ENCODE measurements around the gene BGLAP. TPM values are rescaled to one million over a fixed set of nuclear protein-coding genes. Genes with fewer than 3 reads are reported as not detected.

The BGLAP gene
- total RNA-seq, 1 experiment from 2014 or later, result 0.67 TPM

- BruUV-seq (replicated peaks), result TSS peak; percentile 27
- Histone ChIP-seq H3K36me3 (ENCODE audit: control insufficient read depth, insufficient read depth, low read length) (no peaks in the 10 kb centered on the region; the same call in 1 of the 2 replicates), H3K4me3 (ENCODE audit: low read depth in 2 of 2, low read length in 2 of 2) (no peak overlapping the region), H3K27me3 (ENCODE audit: control insufficient read depth, insufficient read depth, low read length) (no peaks in the 10 kb centered on the region), H3K9me3 (ENCODE audit: control insufficient read depth, insufficient read depth, low read depth, low read length) (no peaks in the 10 kb centered on the region), H3K27ac (ENCODE audit: low read length) (no peak overlapping the region), H3K4me1 (ENCODE audit: control insufficient read depth, insufficient read depth, low read length) (peaks cover 3% of the 10 kb centered on the region; the same call in 1 of the 2 replicates)
- POLR2A ChIA-PET, result no interaction called here
- CTCF ChIA-PET, result no interaction called here
- intact Hi-C loops (cut with micrococcal nuclease; ENCODE audit: unreplicated experiment) (no loop called here), in situ Hi-C loops (cut with HindIII; ENCODE audit: low pct_unique_long_range_greater_than_20kb, low sequenced_read_pairs) (no loop called here)
- TF ChIP-seq POLR2AphosphoS5 (IDR thresholded peaks at IDR 0.05; ENCODE audit: low read depth, low read length) (no peak), SIN3A (IDR thresholded peaks at IDR 0.05; ENCODE audit: borderline replicate concordance, insufficient read depth, low read depth, low read length) (no peak), TCF7L2 (IDR thresholded peaks at IDR 0.05; ENCODE audit: low read depth, low read length) (no peak)
- TF ChIP-seq, protein P1, sequence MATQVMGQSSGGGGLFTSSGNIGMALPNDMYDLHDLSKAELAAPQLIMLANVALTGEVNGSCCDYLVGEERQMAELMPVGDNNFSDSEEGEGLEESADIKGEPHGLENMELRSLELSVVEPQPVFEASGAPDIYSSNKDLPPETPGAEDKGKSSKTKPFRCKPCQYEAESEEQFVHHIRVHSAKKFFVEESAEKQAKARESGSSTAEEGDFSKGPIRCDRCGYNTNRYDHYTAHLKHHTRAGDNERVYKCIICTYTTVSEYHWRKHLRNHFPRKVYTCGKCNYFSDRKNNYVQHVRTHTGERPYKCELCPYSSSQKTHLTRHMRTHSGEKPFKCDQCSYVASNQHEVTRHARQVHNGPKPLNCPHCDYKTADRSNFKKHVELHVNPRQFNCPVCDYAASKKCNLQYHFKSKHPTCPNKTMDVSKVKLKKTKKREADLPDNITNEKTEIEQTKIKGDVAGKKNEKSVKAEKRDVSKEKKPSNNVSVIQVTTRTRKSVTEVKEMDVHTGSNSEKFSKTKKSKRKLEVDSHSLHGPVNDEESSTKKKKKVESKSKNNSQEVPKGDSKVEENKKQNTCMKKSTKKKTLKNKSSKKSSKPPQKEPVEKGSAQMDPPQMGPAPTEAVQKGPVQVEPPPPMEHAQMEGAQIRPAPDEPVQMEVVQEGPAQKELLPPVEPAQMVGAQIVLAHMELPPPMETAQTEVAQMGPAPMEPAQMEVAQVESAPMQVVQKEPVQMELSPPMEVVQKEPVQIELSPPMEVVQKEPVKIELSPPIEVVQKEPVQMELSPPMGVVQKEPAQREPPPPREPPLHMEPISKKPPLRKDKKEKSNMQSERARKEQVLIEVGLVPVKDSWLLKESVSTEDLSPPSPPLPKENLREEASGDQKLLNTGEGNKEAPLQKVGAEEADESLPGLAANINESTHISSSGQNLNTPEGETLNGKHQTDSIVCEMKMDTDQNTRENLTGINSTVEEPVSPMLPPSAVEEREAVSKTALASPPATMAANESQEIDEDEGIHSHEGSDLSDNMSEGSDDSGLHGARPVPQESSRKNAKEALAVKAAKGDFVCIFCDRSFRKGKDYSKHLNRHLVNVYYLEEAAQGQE (IDR thresholded peaks at IDR 0.05; ENCODE audit: insufficient read depth in 1 of 2, low read depth in 2 of 2, low read length in 1 of 2), result no peak
- TF ChIP-seq, protein P2, sequence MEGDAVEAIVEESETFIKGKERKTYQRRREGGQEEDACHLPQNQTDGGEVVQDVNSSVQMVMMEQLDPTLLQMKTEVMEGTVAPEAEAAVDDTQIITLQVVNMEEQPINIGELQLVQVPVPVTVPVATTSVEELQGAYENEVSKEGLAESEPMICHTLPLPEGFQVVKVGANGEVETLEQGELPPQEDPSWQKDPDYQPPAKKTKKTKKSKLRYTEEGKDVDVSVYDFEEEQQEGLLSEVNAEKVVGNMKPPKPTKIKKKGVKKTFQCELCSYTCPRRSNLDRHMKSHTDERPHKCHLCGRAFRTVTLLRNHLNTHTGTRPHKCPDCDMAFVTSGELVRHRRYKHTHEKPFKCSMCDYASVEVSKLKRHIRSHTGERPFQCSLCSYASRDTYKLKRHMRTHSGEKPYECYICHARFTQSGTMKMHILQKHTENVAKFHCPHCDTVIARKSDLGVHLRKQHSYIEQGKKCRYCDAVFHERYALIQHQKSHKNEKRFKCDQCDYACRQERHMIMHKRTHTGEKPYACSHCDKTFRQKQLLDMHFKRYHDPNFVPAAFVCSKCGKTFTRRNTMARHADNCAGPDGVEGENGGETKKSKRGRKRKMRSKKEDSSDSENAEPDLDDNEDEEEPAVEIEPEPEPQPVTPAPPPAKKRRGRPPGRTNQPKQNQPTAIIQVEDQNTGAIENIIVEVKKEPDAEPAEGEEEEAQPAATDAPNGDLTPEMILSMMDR (IDR thresholded peaks at IDR 0.05), result no peak
- no peak for ATAC-seq
- DNase-seq (ENCODE audit: low read depth, low spot score), result no peak
These were observed 24.1 kb upstream of the BGLAP start for GRCh38 chr1:156217871-156218270.

DNA sequence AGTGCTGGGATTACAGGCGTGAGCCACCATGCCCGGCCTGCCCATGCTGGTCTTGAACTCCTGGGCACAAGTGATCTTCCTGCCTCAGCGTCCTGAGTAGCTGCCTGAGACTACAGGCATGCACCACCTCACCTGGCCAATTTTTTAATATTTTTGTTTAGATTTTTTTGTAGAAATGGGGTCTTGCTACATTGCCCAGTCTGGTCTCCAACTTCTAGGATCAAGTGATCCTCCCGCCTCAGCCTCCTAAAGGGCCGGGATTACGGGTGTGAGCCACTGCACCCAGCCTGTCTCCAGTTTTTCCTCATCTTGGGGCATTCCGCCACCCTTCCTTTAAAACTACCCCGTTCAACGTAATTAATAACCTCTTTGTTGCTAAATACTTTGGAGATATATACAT lies 21.8 kb upstream of the BGLAP start:
- ChIA-PET CTCF (no interaction called here), POLR2A (no interaction called here)
- intact Hi-C loops (cut with micrococcal nuclease; ENCODE audit: unreplicated experiment), result no loop called here

More for the DNA sequence above, 21.8 kb upstream of the BGLAP start:
- DNase-seq (ENCODE audit: low read depth, low spot score) (no peak), ATAC-seq (no peak)
- no peak overlapping the region for H3K27ac ChIP-seq (ENCODE audit: low read length)
- no peak overlapping the region for H3K4me3 ChIP-seq (ENCODE audit: low read depth in 2 of 2, low read length in 2 of 2)
- no peaks in the 10 kb centered on the region for H3K9me3 ChIP-seq (ENCODE audit: control insufficient read depth, insufficient read depth, low read depth, low read length)
- no peaks in the 10 kb centered on the region for H3K27me3 ChIP-seq (ENCODE audit: control insufficient read depth, insufficient read depth, low read length)
- peaks cover 1% of the 10 kb centered on the region; the same call in 1 of the 2 replicates for H3K4me1 ChIP-seq (ENCODE audit: control insufficient read depth, insufficient read depth, low read length)
- BruUV-seq (replicated peaks), result no TSS peak
- in situ Hi-C loops (cut with HindIII; ENCODE audit: low pct_unique_long_range_greater_than_20kb, low sequenced_read_pairs), result no loop called here
- TF ChIP-seq, protein P1 (IDR thresholded peaks at IDR 0.05; ENCODE audit: insufficient read depth in 1 of 2, low read depth in 2 of 2, low read length in 1 of 2), result no peak
- TF ChIP-seq, protein P2 (IDR thresholded peaks at IDR 0.05), result no peak
- TF ChIP-seq POLR2AphosphoS5 (IDR thresholded peaks at IDR 0.05; ENCODE audit: low read depth, low read length) (no peak), SIN3A (IDR thresholded peaks at IDR 0.05; ENCODE audit: borderline replicate concordance, insufficient read depth, low read depth, low read length) (no peak), TCF7L2 (IDR thresholded peaks at IDR 0.05; ENCODE audit: low read depth, low read length) (no peak)
- H3K36me3 ChIP-seq (ENCODE audit: control insufficient read depth, insufficient read depth, low read length), result peaks cover 2% of the 10 kb centered on the region; the same call in 1 of the 2 replicates

All from Panc1 (cell line).